K562 (cell line): ENCODE measurements around the gene GDNF.

Experiments
- BACH1 ChIP-seq: fragments of 200-800 bp; sonication (Bioruptor generic); IDR thresholded peaks from 2 replicates; pipeline ENCODE4 v1.6.1; 2016; ENCODE audit warnings: missing genetic modification characterization, missing compliant biosample characterization
- CAMTA2 ChIP-seq: fragments of 250-450 bp; sonication (Bioruptor Pico); conservative IDR thresholded peaks from 2 replicates; pipeline ENCODE4 v1.5.1; 2022
- ETV6 ChIP-seq, 3 experiments: fragments of 150-350 bp in 1 of 3; sonication (generic) in 1 of 3; formaldehyde crosslinking in 1 of 3; IDR thresholded peaks; 2 replicates each; pipeline versions ENCODE4 v1.6.1 to v1.8.0; 2014 to 2022; ENCODE audit warnings: borderline replicate concordance in 2 of 3, low read depth in 2 of 3, antibody characterized with exemption in 1 of 3, low read length in 1 of 3, mild to moderate bottlenecking in 1 of 3, missing genetic modification reagents in 1 of 3
- GMEB1 ChIP-seq: fragments of 250-450 bp; sonication (Bioruptor Pico); IDR thresholded peaks from 2 replicates; pipeline ENCODE4 v1.4.0; 2020; ENCODE audit warnings: mild to moderate bottlenecking
- HDGF ChIP-seq: fragments of 450-650 bp; IDR thresholded peaks from 2 replicates; pipeline ENCODE4 v1.6.1; 2016
- HINFP ChIP-seq: fragments of 450-650 bp; conservative IDR thresholded peaks from 2 replicates; pipeline ENCODE4 v1.6.1; 2016; ENCODE audit warnings: missing genetic modification characterization, low read depth, mild to moderate bottlenecking, control low read depth, missing compliant biosample characterization
- POLR2A ChIP-seq: fragments of 450-650 bp; conservative IDR thresholded peaks from 2 replicates; pipeline ENCODE4 v1.6.1; 2016
- ZFP36 ChIP-seq: fragments of 150-350 bp; IDR thresholded peaks from 2 replicates; pipeline ENCODE4 v1.6.1; 2018; ENCODE audit warnings: low read length, low read depth; ENCODE audit not compliant: partially characterized antibody
- ZNF77 ChIP-seq: fragments of 250-450 bp; sonication (Bioruptor Pico); IDR thresholded peaks from 2 replicates; pipeline ENCODE4 v1.5.0; 2020
- TF ChIP-seq, protein P1 (sequence below), 3 experiments: IDR thresholded peaks in 2 of 3; conservative IDR thresholded peaks in 1 of 3; 2 replicates each; pipeline ENCODE4 v1.5.1; 2011 to 2012; ENCODE audit warnings: low read length in 3 of 3, mild to moderate bottlenecking in 3 of 3, control low read depth in 2 of 3, improper control_type of control experiment in 1 of 3, inconsistent platforms in 1 of 3, low read depth in 1 of 3, mixed read lengths in 1 of 3, moderate library complexity in 1 of 3; ENCODE audit not compliant: insufficient read depth in 2 of 3
- TF ChIP-seq, protein P2 (sequence below): fragments of 450-650 bp; formaldehyde crosslinking; IDR thresholded peaks from 2 replicates; pipeline ENCODE4 v1.4.0; 2020; ENCODE audit warnings: mild to moderate bottlenecking, mixed read lengths

DNA sequence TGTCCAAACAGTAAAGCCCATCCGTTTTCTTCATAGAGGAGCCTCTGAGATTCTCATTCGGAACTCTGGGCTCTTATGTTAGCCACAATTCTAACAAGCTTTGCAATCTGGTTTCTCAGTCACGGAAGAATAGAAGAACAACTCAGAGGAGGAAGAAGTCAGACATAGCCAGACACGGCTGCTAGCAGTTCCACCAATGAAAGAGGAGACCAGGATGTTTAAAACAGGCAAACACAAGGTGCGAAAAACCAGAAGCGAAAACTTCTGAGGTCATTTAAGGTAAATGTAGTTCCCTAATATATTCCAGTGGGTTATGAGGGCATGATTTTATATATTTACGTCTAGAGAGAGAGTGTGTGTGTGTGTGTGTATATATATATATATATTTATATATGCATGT is 34.1 kb upstream of the GDNF start:
- TF ChIP-seq POLR2A (no peak), CAMTA2 (CRISPR knock-in tag) (no peak), HINFP (tag) (no peak), BACH1 (tag) (no peak), GMEB1 (CRISPR knock-in tag) (no peak), ZFP36 (no peak), HDGF (no peak), ZNF77 (CRISPR knock-in tag) (no peak), ETV6 (IDR thresholded peaks at IDR 0.05; ENCODE audit: borderline replicate concordance in 1 of 2, low read depth in 2 of 2, low read length in 1 of 2) (no peak), ETV6 (CRISPR knock-in tag; IDR thresholded peaks at IDR 0.05; ENCODE audit: borderline replicate concordance) (no peak)
- TF ChIP-seq, protein P1, sequence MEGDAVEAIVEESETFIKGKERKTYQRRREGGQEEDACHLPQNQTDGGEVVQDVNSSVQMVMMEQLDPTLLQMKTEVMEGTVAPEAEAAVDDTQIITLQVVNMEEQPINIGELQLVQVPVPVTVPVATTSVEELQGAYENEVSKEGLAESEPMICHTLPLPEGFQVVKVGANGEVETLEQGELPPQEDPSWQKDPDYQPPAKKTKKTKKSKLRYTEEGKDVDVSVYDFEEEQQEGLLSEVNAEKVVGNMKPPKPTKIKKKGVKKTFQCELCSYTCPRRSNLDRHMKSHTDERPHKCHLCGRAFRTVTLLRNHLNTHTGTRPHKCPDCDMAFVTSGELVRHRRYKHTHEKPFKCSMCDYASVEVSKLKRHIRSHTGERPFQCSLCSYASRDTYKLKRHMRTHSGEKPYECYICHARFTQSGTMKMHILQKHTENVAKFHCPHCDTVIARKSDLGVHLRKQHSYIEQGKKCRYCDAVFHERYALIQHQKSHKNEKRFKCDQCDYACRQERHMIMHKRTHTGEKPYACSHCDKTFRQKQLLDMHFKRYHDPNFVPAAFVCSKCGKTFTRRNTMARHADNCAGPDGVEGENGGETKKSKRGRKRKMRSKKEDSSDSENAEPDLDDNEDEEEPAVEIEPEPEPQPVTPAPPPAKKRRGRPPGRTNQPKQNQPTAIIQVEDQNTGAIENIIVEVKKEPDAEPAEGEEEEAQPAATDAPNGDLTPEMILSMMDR (IDR thresholded peaks at IDR 0.05 in 2 of 3, conservative IDR thresholded peaks at IDR 0.05 in 1 of 3; ENCODE audit: insufficient read depth in 2 of 3, low read depth in 1 of 3, low read length in 3 of 3), result no peak
- TF ChIP-seq, protein P2, sequence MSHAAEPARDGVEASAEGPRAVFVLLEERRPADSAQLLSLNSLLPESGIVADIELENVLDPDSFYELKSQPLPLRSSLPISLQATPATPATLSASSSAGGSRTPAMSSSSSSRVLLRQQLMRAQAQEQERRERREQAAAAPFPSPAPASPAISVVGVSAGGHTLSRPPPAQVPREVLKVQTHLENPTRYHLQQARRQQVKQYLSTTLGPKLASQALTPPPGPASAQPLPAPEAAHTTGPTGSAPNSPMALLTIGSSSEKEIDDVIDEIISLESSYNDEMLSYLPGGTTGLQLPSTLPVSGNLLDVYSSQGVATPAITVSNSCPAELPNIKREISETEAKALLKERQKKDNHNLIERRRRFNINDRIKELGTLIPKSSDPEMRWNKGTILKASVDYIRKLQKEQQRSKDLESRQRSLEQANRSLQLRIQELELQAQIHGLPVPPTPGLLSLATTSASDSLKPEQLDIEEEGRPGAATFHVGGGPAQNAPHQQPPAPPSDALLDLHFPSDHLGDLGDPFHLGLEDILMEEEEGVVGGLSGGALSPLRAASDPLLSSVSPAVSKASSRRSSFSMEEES (CRISPR knock-in tag), result no peak
